Measurements from ENCODE around the gene ENAH.

DNA sequence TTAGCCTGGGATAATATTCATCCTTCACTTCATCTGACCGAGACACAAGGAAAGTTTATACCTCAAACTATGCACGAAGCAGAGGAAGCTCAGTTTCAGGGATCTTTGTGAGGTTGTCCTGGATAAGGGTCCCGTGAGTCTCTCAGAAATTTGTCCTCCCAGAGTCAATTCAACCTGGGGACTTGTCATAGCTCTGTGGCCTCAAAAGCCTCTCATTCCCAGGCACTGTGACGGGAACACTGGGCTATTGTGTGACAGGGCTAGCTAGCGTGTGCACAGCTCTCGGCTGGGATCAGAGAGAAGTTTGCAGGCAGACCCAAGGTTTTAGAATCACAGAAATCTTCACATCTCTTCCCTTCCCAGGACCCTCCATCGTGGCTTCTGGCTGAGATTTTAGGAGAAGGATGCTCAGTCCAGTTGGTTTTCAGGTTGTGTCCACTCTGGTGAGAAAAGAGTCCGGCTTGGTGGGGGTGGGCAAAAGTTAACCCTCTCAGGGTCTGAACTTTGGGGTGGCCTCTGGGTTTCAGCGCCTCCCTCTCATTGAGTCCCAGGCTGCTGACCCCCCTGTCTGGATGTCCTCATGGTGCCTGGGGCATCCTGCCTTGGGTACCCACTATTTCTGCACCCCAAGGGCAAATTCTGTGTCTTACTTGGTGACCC lies 204.6 kb downstream of the ENAH start:
- TF ChIP-seq POLR2A (IDR thresholded peaks at IDR 0.05; ENCODE audit: low read length) (no peak), GATA1 (IDR thresholded peaks at IDR 0.05; ENCODE audit: low read depth, low read length) (no peak)

Measured in erythroblast (primary cell).